AG04450 (cell line): ENCODE measurements around the gene PKDCC. TPM values are rescaled to one million over a fixed set of nuclear protein-coding genes. Genes with fewer than 3 reads are reported as not detected.

ENCODE experiments used
- CTCF ChIA-PET: fragments of 300-600, 350-600 bp; formaldehyde crosslinking; extraction: SDS; loops from one replicate; lab custom pipeline; 2022; ENCODE audit warnings: antibody characterized with exemption, inconsistent platforms; lab: Charles Lee
- POLR2A ChIA-PET: fragments of 350-600 bp; formaldehyde crosslinking; extraction: SDS; loops from one replicate; lab custom pipeline; 2021; ENCODE audit warnings: antibody characterized with exemption, inconsistent platforms; lab: Yijun Ruan, JAX
- DNase-seq: peaks from one replicate; pipeline ENCODE4 v3.0.0-alpha.2; 2011; ENCODE audit warnings: low read depth, low spot score
- H3K27ac ChIP-seq: one replicate; pipeline ENCODE4 v1.5.1; 2012; ENCODE audit warnings: low read depth, low read length, control low read depth
- H3K27me3 ChIP-seq: one replicate; pipeline ENCODE4 v1.6.0; 2012; ENCODE audit warnings: low read length; ENCODE audit not compliant: control insufficient read depth, insufficient read depth
- H3K4me3 ChIP-seq: 2 replicates; pipeline ENCODE4 v1.5.1; 2011; ENCODE audit warnings: mild to moderate bottlenecking, low read depth, low read length, control low read depth
- H3K9me3 ChIP-seq: 2 replicates; pipeline ENCODE4 v1.5.1; 2012; ENCODE audit warnings: low read length; ENCODE audit not compliant: control insufficient read depth, insufficient read depth
- CTCF ChIP-seq: IDR thresholded peaks from 2 replicates; pipeline ENCODE4 v1.5.1; 2011; ENCODE audit warnings: low read depth, low read length, control low read depth, inconsistent platforms
- polyA plus RNA-seq: library from polyadenylated mRNA; depleted of rRNA; stranded (reverse); fragments of >200 nt; gene quantifications from 2 replicates; pipeline ENCODE4 v1.2.3, GENCODE V29; 2011

Gene PKDCC
- polyA plus RNA-seq, 1 experiment, result 87.0 TPM

GRCh38 chr2:42025151-42025582, 22.7 kb upstream of the PKDCC start:
- peak overlapping the region; percentile 60 for H3K27ac ChIP-seq
- H3K9me3 ChIP-seq, result no peaks in the 10 kb centered on the region
- POLR2A ChIA-PET, result interaction anchor here (1.2 kb wide), 1 partner anchor 23 kb away, joined by 3 read pairs; the partner anchor contains the start of gene PKDCC
- H3K27me3 ChIP-seq, result peaks cover 2% of the 10 kb centered on the region
- TF ChIP-seq CTCF, result no peak
- DNase-seq, result peak; percentile 15
- CTCF ChIA-PET, result no interaction called here
- no peak overlapping the region for H3K4me3 ChIP-seq

GRCh38 chr2:42026272-42026671, 21.5 kb upstream of the PKDCC start:
- H3K27me3 ChIP-seq, result peaks cover 2% of the 10 kb centered on the region
- no peak overlapping the region for H3K4me3 ChIP-seq
- CTCF ChIA-PET, result no interaction called here
- DNase-seq, result no peak
- H3K27ac ChIP-seq, result no peak overlapping the region
- H3K9me3 ChIP-seq, result no peaks in the 10 kb centered on the region
- POLR2A ChIA-PET, result no interaction called here
- TF ChIP-seq CTCF, result no peak

- TF ChIP-seq CTCF, result no peak
- POLR2A ChIA-PET, result no interaction called here
- Histone ChIP-seq H3K27me3 (peaks cover 2% of the 10 kb centered on the region), H3K9me3 (no peaks in the 10 kb centered on the region), H3K27ac (no peak overlapping the region), H3K4me3 (no peak overlapping the region)
- CTCF ChIA-PET, result no interaction called here
- no peak for DNase-seq
Measured at GRCh38 chr2:42028571-42029148, 19.2 kb upstream of the PKDCC start.

- CTCF ChIA-PET, result no interaction called here
- no peak for DNase-seq
- POLR2A ChIA-PET, result no interaction called here
- no peak overlapping the region for H3K4me3 ChIP-seq
- no peaks in the 10 kb centered on the region for H3K9me3 ChIP-seq
- peaks cover 2% of the 10 kb centered on the region for H3K27me3 ChIP-seq
- no peak for TF ChIP-seq CTCF
- H3K27ac ChIP-seq, result no peak overlapping the region
Measured at GRCh38 chr2:42029171-42029570, 18.6 kb upstream of the PKDCC start.

GRCh38 chr2:42029639-42030199, 18.1 kb upstream of the PKDCC start:
- ChIA-PET CTCF (no interaction called here), POLR2A (no interaction called here)
- Histone ChIP-seq H3K27me3 (peaks cover 2% of the 10 kb centered on the region), H3K27ac (no peak overlapping the region), H3K4me3 (no peak overlapping the region), H3K9me3 (no peaks in the 10 kb centered on the region)
- DNase-seq, result no peak
- no peak for TF ChIP-seq CTCF
